Dedifferentiated amniotic fluid mesenchymal stem cell (primary cell): ENCODE measurements around the gene LRRN2.

Experiments used
- DNase-seq: peaks from one replicate; pipeline ENCODE4 v3.0.0-alpha.2; 2016; ENCODE audit errors: extremely low spot score

The LRRN2 gene

GRCh38 chr1:204662530-204662929 lies 23.0 kb downstream of the LRRN2 start:
- DNase-seq, result no peak

- peak; percentile 29 for DNase-seq
Observed at GRCh38 chr1:204660509-204660908, 25.0 kb downstream of the LRRN2 start.

- DNase-seq, result no peak
Observed at GRCh38 chr1:204659056-204659455, 26.5 kb downstream of the LRRN2 start.

GRCh38 chr1:204658295-204658694 lies 27.2 kb downstream of the LRRN2 start:
- DNase-seq, result no peak

- no peak for DNase-seq
Observed at GRCh38 chr1:204653590-204654340, 31.8 kb downstream of the LRRN2 start.

- no peak for DNase-seq
Observed at GRCh38 chr1:204652497-204652896, 33.0 kb downstream of the LRRN2 start.

- no peak for DNase-seq
Observed at GRCh38 chr1:204651843-204652421, 33.6 kb downstream of the LRRN2 start.

- DNase-seq, result no peak
Observed at GRCh38 chr1:204650911-204651570, 34.5 kb downstream of the LRRN2 start.

GRCh38 chr1:204649721-204650521 lies 35.6 kb downstream of the LRRN2 start:
- no peak for DNase-seq

- DNase-seq, result no peak
Observed at GRCh38 chr1:204648576-204648975, 37.0 kb downstream of the LRRN2 start.

GRCh38 chr1:204647805-204648153 lies 37.8 kb downstream of the LRRN2 start:
- no peak for DNase-seq

- DNase-seq, result peak; percentile 59
Observed at GRCh38 chr1:204647114-204647804, 38.3 kb downstream of the LRRN2 start.

- DNase-seq, result no peak
Observed at GRCh38 chr1:204645666-204646065, 39.9 kb downstream of the LRRN2 start.

- no peak for DNase-seq
Observed at GRCh38 chr1:204645251-204645650, 40.3 kb downstream of the LRRN2 start.

- no peak for DNase-seq
Observed at GRCh38 chr1:204643503-204643902, 42.0 kb downstream of the LRRN2 start.

GRCh38 chr1:204641936-204642335 lies 43.6 kb downstream of the LRRN2 start:
- DNase-seq, result no peak

GRCh38 chr1:204641455-204641854 lies 44.1 kb downstream of the LRRN2 start:
- no peak for DNase-seq

GRCh38 chr1:204640578-204640977 lies 45.0 kb downstream of the LRRN2 start:
- DNase-seq, result no peak

- DNase-seq, result no peak
Observed at GRCh38 chr1:204634260-204634910, 51.2 kb downstream of the LRRN2 start.

GRCh38 chr1:204633665-204634064 lies 51.9 kb downstream of the LRRN2 start:
- DNase-seq, result no peak
